ENCODE measurements around the gene PBX3. TPM values are rescaled to one million over a fixed set of nuclear protein-coding genes. Genes with fewer than 3 reads are reported as not detected.

Gene PBX3
- total and polyA plus RNA-seq, 12 donors, result 14.5 to 79.6 (median 56.3) TPM

- Histone ChIP-seq H3K36me3 (no peaks in the 10 kb centered on the region), H3K4me3 (no peak overlapping the region), H3K27me3 (no peaks in the 10 kb centered on the region), H3K4me1 (peaks cover 0 to 41% (median 20%) of the 10 kb centered on the region in 9 donors), H3K9me3 (peaks cover 0 to 4% (median 0%) of the 10 kb centered on the region in 11 donors), H3K27ac (peak overlapping the region in 5 of 10 donors; percentile 3 to 36 (median 23))
- intact Hi-C loops (cut with DNase I), result no loop called here
- ATAC-seq, result peak in 2 of 8 donors; percentile 35 to 54
- DNase-seq, result no peak
- 67 to 76% methylated on average over 1 of the region's 1 CpG for WGBS, 2 donors
- TF ChIP-seq CTCF (IDR thresholded peaks at IDR 0.05), result no peak
These were observed 95.1 kb downstream of the PBX3 start for GRCh38 chr9:125842242-125842641.

- ATAC-seq, result peak in 6 of 8 donors; percentile 34 to 67 (median 57)
- WGBS, 2 donors, result 60 to 61% methylated on average over 5 of the region's 5 CpGs
These were observed 96.5 kb downstream of the PBX3 start for GRCh38 chr9:125843646-125844045.

GRCh38 chr9:125844611-125845010 lies 97.4 kb downstream of the PBX3 start:
- no peak for DNase-seq
- Histone ChIP-seq H3K27ac (no peak overlapping the region), H3K4me3 (no peak overlapping the region), H3K27me3 (no peaks in the 10 kb centered on the region), H3K9me3 (peaks cover 0 to 4% (median 0%) of the 10 kb centered on the region in 11 donors), H3K36me3 (no peaks in the 10 kb centered on the region), H3K4me1 (peaks cover 0 to 32% (median 19%) of the 10 kb centered on the region in 9 donors)
- intact Hi-C loops (cut with DNase I), result no loop called here
- TF ChIP-seq CTCF (IDR thresholded peaks at IDR 0.05), result no peak
- 94% methylated on average over 3 of the region's 3 CpGs for WGBS, 2 donors
- no peak for ATAC-seq

More at GRCh38 chr9:125843646-125844045, 96.5 kb downstream of the PBX3 start:
- TF ChIP-seq CTCF (IDR thresholded peaks at IDR 0.05), result no peak
- peaks cover 0 to 4% (median 0%) of the 10 kb centered on the region in 11 donors for H3K9me3 ChIP-seq
- no peaks in the 10 kb centered on the region for H3K36me3 ChIP-seq
- peak overlapping the region in 2 of 10 donors; percentile 4 to 6 for H3K4me3 ChIP-seq
- peak in 1 of 2 donors; percentile 10 for DNase-seq
- H3K27me3 ChIP-seq, result no peaks in the 10 kb centered on the region
- H3K4me1 ChIP-seq, result peaks cover 0 to 41% (median 20%) of the 10 kb centered on the region in 9 donors
- H3K27ac ChIP-seq, result peak overlapping the region in 5 of 10 donors; percentile 10 to 32 (median 21)
- intact Hi-C loops (cut with DNase I), result no loop called here

GRCh38 chr9:125845271-125845808 lies 98.2 kb downstream of the PBX3 start:
- Histone ChIP-seq H3K36me3 (no peaks in the 10 kb centered on the region), H3K9me3 (peaks cover 0 to 4% (median 0%) of the 10 kb centered on the region in 11 donors), H3K4me3 (no peak overlapping the region), H3K27me3 (no peaks in the 10 kb centered on the region), H3K27ac (no peak overlapping the region), H3K4me1 (peaks cover 0 to 26% (median 19%) of the 10 kb centered on the region in 9 donors)
- ATAC-seq (no peak), DNase-seq (no peak)
- intact Hi-C loops (cut with DNase I), result no loop called here
- 97 to 99% methylated on average over 5 of the region's 5 CpGs for WGBS, 2 donors
- TF ChIP-seq CTCF (IDR thresholded peaks at IDR 0.05), result no peak

Measured in heart right ventricle (tissue), 16 donors.